Measurements from ENCODE around the gene RCC2.

- no peak for TF ChIP-seq POLR2A (IDR thresholded peaks at IDR 0.05)
- TF ChIP-seq POLR2AphosphoS5 (IDR thresholded peaks at IDR 0.05), result no peak
Measured at GRCh38 chr1:17466359-17466758, 26.9 kb upstream of the RCC2 start.
